HG02943 (cell line): ENCODE measurements around the gene LDHD.
A peak's percentile ranks its signal among the peaks of the same experiment; 100 is the strongest.
"Not testable (repeated sequence)": the region's sequence is repeated elsewhere in the genome, so short reads cannot be mapped to it uniquely, and the experiment has no call there.

Experiments used
- ATAC-seq: cut with Tn5 transposase; IDR thresholded peaks from one replicate; pipeline ENCODE4 v1.9.1; 2021; ENCODE audit warnings: mild to moderate bottlenecking, low read depth, moderate library complexity; ENCODE audit not compliant: unreplicated experiment

LDHD gene

GRCh38 chr16:75116081-75116910 lies at the start of gene LDHD:
Gene LDHD (minus strand): TSS chr16:75116780. CDS start chr16:75116720, 60 bp downstream.
- no peak for ATAC-seq

- ATAC-seq, result no peak
These were observed 43.8 kb upstream of the LDHD start for GRCh38 chr16:75160386-75160785.

GRCh38 chr16:75152635-75153034 lies 36.1 kb upstream of the LDHD start:
- ATAC-seq, result no peak

- no peak for ATAC-seq
These were observed 35.2 kb upstream of the LDHD start for GRCh38 chr16:75151798-75152197.

GRCh38 chr16:75148311-75149195 lies 32.0 kb upstream of the LDHD start, which contains the start of gene ZFP1:
Gene ZFP1 (plus strand): TSS chr16:75148524. CDS start chr16:75152952, 4,428 bp downstream.
- peak; percentile 86 for ATAC-seq

- no peak for ATAC-seq
These were observed 31.4 kb upstream of the LDHD start for GRCh38 chr16:75147968-75148310.

GRCh38 chr16:75143941-75144340 lies 27.4 kb upstream of the LDHD start:
- no peak for ATAC-seq

GRCh38 chr16:75139498-75139897 lies 22.9 kb upstream of the LDHD start:
- ATAC-seq, result no peak

- no peak for ATAC-seq
These were observed 22.1 kb upstream of the LDHD start for GRCh38 chr16:75138636-75139035.

GRCh38 chr16:75138233-75138632 lies 21.7 kb upstream of the LDHD start:
- ATAC-seq, result no peak

GRCh38 chr16:75131081-75131480 lies 14.5 kb upstream of the LDHD start:
- no peak for ATAC-seq

- ATAC-seq, result no peak
These were observed 13.7 kb upstream of the LDHD start for GRCh38 chr16:75130150-75130771.

- ATAC-seq, result not testable (repeated sequence)
These were observed 13.0 kb upstream of the LDHD start for GRCh38 chr16:75129421-75130149.

GRCh38 chr16:75127713-75128415 lies 11.3 kb upstream of the LDHD start:
- ATAC-seq, result no peak

GRCh38 chr16:75122609-75123008 lies 6.0 kb upstream of the LDHD start:
- no peak for ATAC-seq

GRCh38 chr16:75121949-75122568 lies 5.5 kb upstream of the LDHD start:
- ATAC-seq, result no peak

GRCh38 chr16:75120253-75120652 lies 3.7 kb upstream of the LDHD start:
- ATAC-seq, result no peak

- ATAC-seq, result no peak
These were observed 2.5 kb upstream of the LDHD start for GRCh38 chr16:75118943-75119539.

GRCh38 chr16:75116911-75117245 lies 298 bp upstream of the LDHD start:
- ATAC-seq, result no peak
